Stimulated activated CD4-positive, alpha-beta T cell treated with anti-CD3 and anti-CD28 coated beads, Interleukin-15, amount 100 ng/mL, for 1 hour (primary cell): ENCODE results near the gene HOMER2.
"Not testable (repeated sequence)": the region's sequence is repeated elsewhere in the genome, so short reads cannot be mapped to it uniquely, and the experiment has no call there.

Source experiments
- DNase-seq, 2 donors: peaks; one replicate each; pipeline ENCODE4 v3.0.0-alpha.2; 2020; ENCODE audit warnings: low read depth in 1 of 2, low spot score in 1 of 2

The HOMER2 gene

GRCh38 chr15:82898961-82899360, 53.6 kb downstream of the HOMER2 start:
- DNase-seq, result no peak

GRCh38 chr15:82895983-82896382, 56.5 kb downstream of the HOMER2 start:
- DNase-seq, result no peak

GRCh38 chr15:82894971-82895520, 57.5 kb downstream of the HOMER2 start:
- no peak for DNase-seq

GRCh38 chr15:82893473-82893872, 59.0 kb downstream of the HOMER2 start:
- not testable (repeated sequence) for DNase-seq

GRCh38 chr15:82892573-82892972, 59.9 kb downstream of the HOMER2 start:
- no peak for DNase-seq

GRCh38 chr15:82890995-82891390, 61.5 kb downstream of the HOMER2 start:
- no peak for DNase-seq

- DNase-seq, result no peak
Observed at GRCh38 chr15:82890338-82890994, 62.1 kb downstream of the HOMER2 start.

GRCh38 chr15:82882273-82882928, 70.1 kb downstream of the HOMER2 start:
- no peak for DNase-seq

GRCh38 chr15:82881747-82882146, 70.8 kb downstream of the HOMER2 start:
- no peak for DNase-seq

- DNase-seq, result no peak
Observed at GRCh38 chr15:82880704-82881103, 71.8 kb downstream of the HOMER2 start.

GRCh38 chr15:82878325-82878724, 74.2 kb downstream of the HOMER2 start:
- DNase-seq, result no peak

- no peak for DNase-seq
Observed at GRCh38 chr15:82877825-82878224, 74.7 kb downstream of the HOMER2 start.

GRCh38 chr15:82875411-82876003, 77.0 kb downstream of the HOMER2 start:
- DNase-seq, result no peak

- no peak for DNase-seq
Observed at GRCh38 chr15:82874961-82875360, 77.6 kb downstream of the HOMER2 start.

GRCh38 chr15:82874267-82874666, 78.3 kb downstream of the HOMER2 start:
- DNase-seq, result no peak

- DNase-seq, result no peak
Observed at GRCh38 chr15:82873000-82873680, 79.4 kb downstream of the HOMER2 start.

GRCh38 chr15:82871832-82872484, 80.6 kb downstream of the HOMER2 start:
- no peak for DNase-seq

- DNase-seq, result no peak
Observed at GRCh38 chr15:82871358-82871757, 81.2 kb downstream of the HOMER2 start.

- no peak for DNase-seq
Observed at GRCh38 chr15:82870727-82871320, 81.7 kb downstream of the HOMER2 start.

GRCh38 chr15:82865981-82866380, 86.5 kb downstream of the HOMER2 start:
- not testable (repeated sequence) for DNase-seq

GRCh38 chr15:82865581-82865980, 86.9 kb downstream of the HOMER2 start:
- not testable (repeated sequence) for DNase-seq
